Gastrocnemius medialis (tissue), 4 donors: Measurements from ENCODE around the gene LRRFIP1. TPM values are rescaled to one million over a fixed set of nuclear protein-coding genes. Genes with fewer than 3 reads are reported as not detected.

Source experiments
- ATAC-seq, 2 donors: fragments of 150-250 bp; one replicate each; pipeline ENCODE4 v1.9.1; 2016
- DNase-seq, 2 donors: peaks; one replicate each; pipeline ENCODE4 v3.0.0-alpha.2; 2019
- H3K27ac ChIP-seq, 4 donors: fragments of 200-600 bp; sonication (generic); 1 replicate in 1 of 4; 2 replicates in 3 of 4; pipeline ENCODE4 v1.5.1; 2016 to 2018; ENCODE audit warnings: mild to moderate bottlenecking in 2 of 4, moderate library complexity in 1 of 4
- H3K27me3 ChIP-seq, 3 donors: fragments of 200-600 bp; sonication (generic) in 2 of 3; 1 replicate in 1 of 3; 2 replicates in 2 of 3; pipeline versions ENCODE4 v1.5.1 to v1.6.0; 2016 to 2019; ENCODE audit warnings: mild to moderate bottlenecking in 1 of 3, moderate library complexity in 1 of 3
- H3K36me3 ChIP-seq, 2 donors: fragments of 200-600 bp; sonication (generic) in 1 of 2; one replicate each; pipeline ENCODE4 v1.5.1; 2017 to 2018
- H3K4me1 ChIP-seq, 2 donors: fragments of 200-600 bp; sonication (generic) in 1 of 2; one replicate each; pipeline ENCODE4 v1.5.1; 2016 to 2017; ENCODE audit warnings: mild to moderate bottlenecking in 2 of 2
- H3K4me3 ChIP-seq, 4 donors: fragments of 200-600 bp; sonication (generic) in 3 of 4; 1 replicate in 1 of 4; 2 replicates in 3 of 4; pipeline ENCODE4 v1.5.1; 2016 to 2019; ENCODE audit warnings: mild to moderate bottlenecking in 2 of 4
- H3K9me3 ChIP-seq, 3 donors: fragments of 200-600 bp; sonication (generic) in 2 of 3; 1 replicate in 1 of 3; 2 replicates in 2 of 3; pipeline ENCODE4 v1.5.1; 2016 to 2019
- CTCF ChIP-seq, 5 experiments: fragments of 450-650 bp in 3 of 5; fragments of 200-600 bp in 2 of 5; sonication (generic) in 2 of 5; IDR thresholded peaks in 4 of 5; conservative IDR thresholded peaks in 1 of 5; 1 replicate in 4 of 5; 2 replicates in 1 of 5; pipeline ENCODE4 v1.5.1; 2016 to 2019; ENCODE audit warnings: antibody characterized with exemption in 5 of 5, mild to moderate bottlenecking in 3 of 5, moderate library complexity in 3 of 5
- POLR2A ChIP-seq, 2 donors: fragments of 450-650 bp; IDR thresholded peaks; one replicate each; pipeline ENCODE4 v1.6.1; 2017; ENCODE audit warnings: antibody characterized with exemption in 2 of 2, mild to moderate bottlenecking in 2 of 2, moderate library complexity in 2 of 2
- in situ Hi-C, 4 donors: fragments of 200-750 bp; cut with MboI; loops; one replicate each; pipeline versions ENCODE4 v1.15.0 to v1.8.0; 2017; ENCODE audit warnings: low sequenced_read_pairs in 4 of 4
- intact Hi-C: fragments of 100-400 bp; cut with DNase I; formaldehyde crosslinking; loops from one replicate; pipeline ENCODE4 v1.15.1; 2023; ENCODE audit warnings: low total_unique reads
- total RNA-seq, 4 donors: library from RNA; depleted of rRNA; stranded (reverse); fragments of >200 nt; gene quantifications; one replicate each; pipeline versions ENCODE4 v1.1.0 to v1.2.3, GENCODE V29; 2016

LRRFIP1 gene
- total RNA-seq, 4 donors from 2014 or later, result 37.9 to 74.1 (median 54.0) TPM

DNA sequence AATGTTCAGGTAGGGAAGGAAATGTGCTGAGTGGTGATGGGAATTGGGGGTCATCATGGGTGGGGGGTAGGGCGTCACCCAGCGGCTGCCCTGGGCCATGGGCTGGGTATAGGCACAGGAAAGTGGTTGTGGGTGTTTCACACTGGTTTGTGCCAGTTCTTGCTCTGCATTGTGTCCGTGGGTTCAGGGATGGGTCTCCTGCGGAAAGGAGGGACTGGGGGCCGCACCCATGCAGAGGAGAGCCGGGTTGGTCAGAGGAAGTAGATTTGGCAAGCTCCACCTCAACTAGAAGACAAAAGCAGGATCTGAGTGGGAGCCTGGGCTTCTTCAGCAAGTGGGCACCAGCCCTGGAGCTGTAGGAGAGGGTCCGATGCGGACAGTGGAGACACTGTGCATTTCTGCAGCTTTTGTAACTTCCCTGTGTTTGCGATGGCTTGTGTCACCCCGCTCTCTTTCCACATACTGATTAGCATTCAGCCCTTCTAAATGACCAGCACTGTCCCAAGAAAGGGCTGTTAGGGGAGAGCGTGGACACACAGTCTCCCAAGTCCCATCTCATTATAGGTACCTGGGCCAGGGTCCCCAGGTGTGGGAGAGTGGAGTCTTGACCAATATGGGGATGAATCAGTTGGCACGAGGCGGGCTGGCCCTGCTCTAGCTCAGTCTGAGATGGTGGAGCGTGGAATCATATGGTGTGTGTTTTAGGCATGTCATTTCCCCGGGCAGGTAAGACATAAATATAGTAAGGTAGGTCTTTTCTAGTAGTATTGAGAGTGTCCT, 67.2 kb downstream of the LRRFIP1 start:
- Histone ChIP-seq H3K27me3 (no peaks in the 10 kb centered on the region), H3K4me1 (peaks cover 76 to 81% of the 10 kb centered on the region in 2 donors), H3K27ac (peak overlapping the region; percentile 93 to 98 (median 96)), H3K4me3 (peak overlapping the region; percentile 73 to 96 (median 88)), H3K36me3 (no peaks in the 10 kb centered on the region), H3K9me3 (no peaks in the 10 kb centered on the region)
- no peak for TF ChIP-seq POLR2A (IDR thresholded peaks at IDR 0.05)
- no peak for TF ChIP-seq CTCF (IDR thresholded peaks at IDR 0.05 in 4 of 5, conservative IDR thresholded peaks at IDR 0.05 in 1 of 5)
- in situ Hi-C loops (no loop called here), intact Hi-C loops (loop anchor here (5.0 kb wide), 1 partner anchor 38 kb away; no protein-coding TSS in a partner anchor)
- DNase-seq (peak in 1 of 2 donors; percentile 24), ATAC-seq (no peak)

- TF ChIP-seq POLR2A (IDR thresholded peaks at IDR 0.05) (peak; percentile 32 to 44), CTCF (IDR thresholded peaks at IDR 0.05 in 4 of 5, conservative IDR thresholded peaks at IDR 0.05 in 1 of 5) (no peak)
- in situ Hi-C loops, result no loop called here
- peak overlapping the region in 3 of 4 donors; percentile 21 to 94 (median 82) for H3K4me3 ChIP-seq
- no peaks in the 10 kb centered on the region for H3K9me3 ChIP-seq
- peaks cover 77 to 82% of the 10 kb centered on the region in 2 donors for H3K4me1 ChIP-seq
- H3K27me3 ChIP-seq, result no peaks in the 10 kb centered on the region
- intact Hi-C loops, result no loop called here
- H3K36me3 ChIP-seq, result no peaks in the 10 kb centered on the region
- ATAC-seq (peak; percentile 5 to 8), DNase-seq (no peak)
- H3K27ac ChIP-seq, result peak overlapping the region; percentile 93 to 98 (median 96)
Measured at GRCh38 chr2:237695201-237695780, 67.9 kb downstream of the LRRFIP1 start.

DNA sequence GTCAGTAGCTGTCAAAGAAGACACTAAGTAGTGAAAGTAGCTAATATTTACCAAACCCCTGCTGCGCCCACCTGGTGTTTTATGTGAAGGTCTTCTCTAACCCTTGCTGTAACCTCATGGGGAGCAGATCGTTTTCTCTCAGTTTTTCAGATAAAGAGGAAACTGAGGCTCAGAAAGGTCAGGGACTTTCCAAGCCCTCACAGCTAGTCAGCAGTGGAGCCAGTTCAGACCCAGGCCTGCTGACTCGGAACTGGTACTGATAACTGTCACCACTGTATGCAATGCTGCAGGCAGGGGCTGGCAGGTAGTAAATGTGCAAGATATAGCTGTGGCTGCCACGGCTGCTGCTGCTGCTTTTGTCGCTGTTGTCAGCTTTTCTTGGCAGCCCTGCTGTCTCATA, 69.1 kb downstream of the LRRFIP1 start:
- peak overlapping the region; percentile 93 to 98 (median 96) for H3K27ac ChIP-seq
- H3K36me3 ChIP-seq, result no peaks in the 10 kb centered on the region
- in situ Hi-C loops, result no loop called here
- no peak overlapping the region for H3K4me3 ChIP-seq
- no peaks in the 10 kb centered on the region for H3K27me3 ChIP-seq
- no peaks in the 10 kb centered on the region for H3K9me3 ChIP-seq
- no peak for ATAC-seq
- DNase-seq, result peak in 1 of 2 donors; percentile 36
- peaks cover 86 to 89% of the 10 kb centered on the region in 2 donors for H3K4me1 ChIP-seq
- intact Hi-C loops, result no loop called here
- TF ChIP-seq CTCF (IDR thresholded peaks at IDR 0.05 in 4 of 5, conservative IDR thresholded peaks at IDR 0.05 in 1 of 5), result no peak

GRCh38 chr2:237697586-237698357, 70.4 kb downstream of the LRRFIP1 start:
- in situ Hi-C loops, result no loop called here
- intact Hi-C loops, result no loop called here
- no peaks in the 10 kb centered on the region for H3K36me3 ChIP-seq
- H3K4me3 ChIP-seq, result no peak overlapping the region
- ATAC-seq (no peak), DNase-seq (no peak)
- TF ChIP-seq POLR2A (IDR thresholded peaks at IDR 0.05) (no peak), CTCF (IDR thresholded peaks at IDR 0.05 in 4 of 5, conservative IDR thresholded peaks at IDR 0.05 in 1 of 5) (no peak)
- H3K27me3 ChIP-seq, result no peaks in the 10 kb centered on the region
- H3K27ac ChIP-seq, result peak overlapping the region; percentile 93 to 98 (median 96)
- peaks cover 98 to 100% of the 10 kb centered on the region in 2 donors for H3K4me1 ChIP-seq
- no peaks in the 10 kb centered on the region for H3K9me3 ChIP-seq
